Activated CD4-positive, alpha-beta T cell treated with anti-CD3 and anti-CD28 coated beads, Interleukin-2, amount 10 ng/mL, durations not matched to agents 7 days and 5 days (primary cell): ENCODE data around the gene PROX2. TPM values are rescaled to one million over a fixed set of nuclear protein-coding genes. Genes with fewer than 3 reads are reported as not detected.

Experiments used
- CTCF ChIA-PET: fragments of 350-600 bp; sonication (Branson Sonifier 250); formaldehyde crosslinking; loops from one replicate; lab custom pipeline; 2021; ENCODE audit warnings: antibody characterized with exemption; lab: Charles Lee
- POLR2A ChIA-PET: fragments of 350-600 bp; sonication (Branson Sonifier 250); formaldehyde crosslinking; loops from one replicate; lab custom pipeline; 2021; ENCODE audit warnings: antibody characterized with exemption; lab: Charles Lee
- DNase-seq: peaks from one replicate; pipeline ENCODE4 v3.0.0-alpha.2; 2020
- H3K27ac Mint-ChIP-seq: one replicate; pipeline ENCODE4 v1.8.0; 2021; ENCODE audit warnings: mild to moderate bottlenecking, moderate library complexity, mixed read lengths
- H3K27me3 Mint-ChIP-seq: one replicate; pipeline ENCODE4 v1.8.0; 2021; ENCODE audit warnings: mixed read lengths
- H3K36me3 Mint-ChIP-seq: one replicate; pipeline ENCODE4 v1.8.0; 2021; ENCODE audit warnings: low read depth, mixed read lengths
- H3K4me1 Mint-ChIP-seq: one replicate; pipeline ENCODE4 v1.8.0; 2021; ENCODE audit warnings: mixed read lengths
- H3K4me3 Mint-ChIP-seq: one replicate; pipeline ENCODE4 v1.8.0; 2021; ENCODE audit warnings: mild to moderate bottlenecking, moderate library complexity, mixed read lengths
- H3K9me3 Mint-ChIP-seq: one replicate; pipeline ENCODE4 v1.8.0; 2021; ENCODE audit warnings: mixed read lengths
- total RNA-seq, 2 experiments: library from RNA; stranded (reverse); gene quantifications; one replicate each; pipeline ENCODE4 v1.2.3, GENCODE V29; 2021

The PROX2 gene
- total RNA-seq, 2 experiments from 2014 or later, result not detected

DNA sequence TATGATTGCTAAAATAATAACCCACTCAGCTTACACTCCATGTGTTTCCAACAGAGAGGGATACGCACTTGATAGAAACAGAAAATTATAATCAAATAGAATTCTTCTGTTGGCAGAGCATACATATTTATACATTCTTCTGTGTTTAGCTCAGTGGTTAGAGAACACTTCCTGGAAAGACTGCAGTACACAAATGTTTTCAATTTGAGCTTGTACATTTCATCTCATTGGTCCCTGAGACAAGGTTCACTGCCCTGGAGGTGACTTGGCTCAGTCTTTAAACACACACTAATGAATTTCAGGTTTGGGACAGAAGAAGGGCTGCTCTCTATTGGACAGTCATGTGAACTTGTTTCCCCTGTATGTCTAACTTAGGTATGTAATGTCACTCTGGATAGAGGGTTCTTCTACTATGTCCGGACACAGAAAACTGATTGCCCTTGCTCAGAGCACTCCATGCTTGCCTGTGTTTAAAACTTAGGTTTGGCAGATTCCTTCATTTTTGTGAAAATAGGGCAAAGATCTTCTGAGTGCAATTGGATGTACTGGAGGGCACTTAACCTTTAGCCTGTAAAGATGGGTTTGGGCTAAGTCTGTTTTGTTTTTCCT, 22.9 kb downstream of the PROX2 start:
- ChIA-PET POLR2A (interaction anchor here (1.0 kb wide), 1 partner anchor 10 kb away, joined by 4 read pairs; no protein-coding TSS in a partner anchor), CTCF (interaction anchor here (0.6 to 11.4 kb wide), 3 partner anchors 22 to 54 kb away, joined by 3 to 138 read pairs (median 3); no protein-coding TSS in a partner anchor)
- Mint-ChIP-seq H3K27ac (peak overlapping the region; percentile 21), H3K36me3 (peaks cover 1% of the 10 kb centered on the region), H3K4me1 (peaks cover 17% of the 10 kb centered on the region), H3K9me3 (no peaks in the 10 kb centered on the region), H3K4me3 (no peak overlapping the region), H3K27me3 (no peaks in the 10 kb centered on the region)
- no peak for DNase-seq

DNA sequence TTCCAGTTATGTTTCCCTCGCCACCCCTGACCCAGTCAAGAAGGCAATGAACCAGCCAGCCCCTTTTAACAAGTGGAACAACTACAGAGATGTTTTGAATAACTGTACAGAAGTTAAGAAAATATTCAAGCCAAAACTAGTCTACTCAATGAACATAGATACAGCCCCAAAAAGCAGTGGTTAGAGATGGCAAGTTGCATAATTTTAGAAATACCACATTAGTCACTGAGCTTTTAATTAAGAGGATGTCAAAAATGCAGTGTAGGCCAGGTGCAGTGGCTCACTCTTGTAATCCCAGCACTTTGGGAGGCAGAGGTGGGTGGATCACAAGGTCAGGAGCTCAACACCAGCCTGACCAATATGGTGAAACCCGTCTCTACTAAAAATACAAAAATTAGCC, 27.2 kb downstream of the PROX2 start:
- Mint-ChIP-seq H3K9me3 (no peaks in the 10 kb centered on the region), H3K4me3 (no peak overlapping the region), H3K4me1 (peaks cover 13% of the 10 kb centered on the region), H3K36me3 (peaks cover 3% of the 10 kb centered on the region), H3K27ac (no peak overlapping the region), H3K27me3 (no peaks in the 10 kb centered on the region)
- POLR2A ChIA-PET, result no interaction called here
- no peak for DNase-seq
- CTCF ChIA-PET, result interaction anchor here (0.6 to 6.4 kb wide), 2 partner anchors 13 to 416 kb away, joined by 3 to 41 read pairs; no protein-coding TSS in a partner anchor

DNA sequence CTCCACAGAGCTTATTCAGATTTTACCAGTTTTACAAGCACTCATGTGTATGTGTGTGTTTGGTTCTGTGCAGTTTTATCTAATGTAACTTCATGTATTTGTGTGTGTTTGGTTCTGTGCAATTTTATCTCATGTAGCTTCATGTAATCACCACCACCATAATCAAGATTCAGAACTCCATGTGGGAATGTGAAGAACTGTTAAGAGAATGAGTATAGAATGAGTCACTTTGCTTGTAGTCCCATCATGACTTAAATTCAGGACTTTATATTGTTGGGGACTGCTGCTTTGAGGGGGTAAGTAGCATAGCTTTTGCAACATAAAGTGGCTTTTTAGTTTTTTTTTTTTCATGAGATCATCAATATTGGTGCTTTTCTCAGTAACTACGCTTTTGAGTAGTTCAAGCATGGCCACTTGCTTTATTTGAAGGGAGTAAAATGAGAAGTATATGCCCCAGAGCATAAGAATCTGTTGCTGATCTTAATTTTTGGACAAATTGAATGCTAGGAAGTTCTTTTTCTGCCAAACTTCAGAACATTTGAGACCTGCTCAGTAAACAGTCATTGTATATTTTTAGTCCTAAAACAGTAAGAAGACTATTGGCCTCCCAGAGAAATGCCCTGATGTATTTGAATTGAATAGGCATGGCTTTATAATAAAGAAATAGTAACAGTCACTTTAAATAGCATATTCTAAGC, 28.8 kb downstream of the PROX2 start:
- Mint-ChIP-seq H3K27ac (no peak overlapping the region), H3K4me3 (no peak overlapping the region), H3K4me1 (peaks cover 6% of the 10 kb centered on the region), H3K27me3 (no peaks in the 10 kb centered on the region), H3K36me3 (peaks cover 5% of the 10 kb centered on the region), H3K9me3 (no peaks in the 10 kb centered on the region)
- POLR2A ChIA-PET, result interaction anchor here (0.6 to 0.7 kb wide), 2 partner anchors 259 to 455 kb away, joined by 3 read pairs; no protein-coding TSS in a partner anchor
- DNase-seq, result no peak
- CTCF ChIA-PET, result interaction anchor here (6.4 kb wide), 1 partner anchor 14 kb away, joined by 41 read pairs; no protein-coding TSS in a partner anchor

DNA sequence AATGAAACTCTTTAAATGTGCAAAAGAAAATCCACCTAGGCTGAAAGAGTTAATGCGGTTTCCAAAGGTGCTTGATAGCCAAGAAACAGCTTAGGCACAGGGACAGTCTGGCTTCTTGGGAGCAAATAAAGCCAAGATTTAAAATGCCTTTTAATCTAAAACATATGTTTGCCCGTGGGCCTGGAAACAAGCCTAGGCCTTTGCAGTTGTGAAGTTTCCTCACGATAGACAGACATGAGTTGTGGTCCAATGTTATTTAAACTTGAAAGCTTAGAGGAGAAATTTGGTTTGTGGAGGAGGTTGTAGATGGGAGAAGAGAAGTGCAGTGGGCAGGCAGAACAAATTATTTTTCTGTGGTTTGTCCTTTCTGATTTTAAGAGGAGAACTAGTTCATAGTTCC, 29.8 kb downstream of the PROX2 start:
- POLR2A ChIA-PET, result interaction anchor here (0.7 kb wide), 1 partner anchor 456 kb away, joined by 3 read pairs; no protein-coding TSS in a partner anchor
- H3K9me3 Mint-ChIP-seq, result no peaks in the 10 kb centered on the region
- H3K4me3 Mint-ChIP-seq, result no peak overlapping the region
- CTCF ChIA-PET, result interaction anchor here (1.6 to 6.4 kb wide), 2 partner anchors 10 to 15 kb away, joined by 6 to 41 read pairs; no protein-coding TSS in a partner anchor
- H3K27me3 Mint-ChIP-seq, result no peaks in the 10 kb centered on the region
- no peak overlapping the region for H3K27ac Mint-ChIP-seq
- H3K36me3 Mint-ChIP-seq, result peaks cover 8% of the 10 kb centered on the region
- H3K4me1 Mint-ChIP-seq, result peaks cover 16% of the 10 kb centered on the region
- no peak for DNase-seq

DNA sequence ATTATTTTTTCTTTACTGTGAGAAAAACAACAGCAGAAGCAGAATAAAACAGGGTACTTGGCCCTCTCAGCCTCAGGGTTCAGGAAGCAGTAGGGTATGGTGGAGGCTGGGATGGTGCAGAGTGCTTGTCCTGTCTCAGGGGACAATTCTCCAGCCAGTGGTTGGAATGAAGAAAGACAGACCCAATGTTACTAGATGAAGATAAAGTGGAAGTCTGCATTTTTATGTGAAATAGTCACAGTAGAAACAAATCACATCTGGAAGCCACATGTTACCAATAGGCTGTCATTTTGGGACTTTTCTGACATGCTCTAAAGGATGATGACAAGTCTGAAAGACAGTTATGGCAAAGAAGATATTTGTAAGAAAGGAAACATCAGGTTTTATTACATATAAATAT, 32.3 kb downstream of the PROX2 start:
- Mint-ChIP-seq H3K36me3 (peaks cover 22% of the 10 kb centered on the region), H3K4me3 (no peak overlapping the region), H3K9me3 (no peaks in the 10 kb centered on the region), H3K27ac (peak overlapping the region; percentile 43), H3K27me3 (no peaks in the 10 kb centered on the region), H3K4me1 (peaks cover 37% of the 10 kb centered on the region)
- POLR2A ChIA-PET, result no interaction called here
- CTCF ChIA-PET, result interaction anchor here (2.2 kb wide), 1 partner anchor 16 kb away, joined by 13 read pairs; no protein-coding TSS in a partner anchor
- no peak for DNase-seq

DNA sequence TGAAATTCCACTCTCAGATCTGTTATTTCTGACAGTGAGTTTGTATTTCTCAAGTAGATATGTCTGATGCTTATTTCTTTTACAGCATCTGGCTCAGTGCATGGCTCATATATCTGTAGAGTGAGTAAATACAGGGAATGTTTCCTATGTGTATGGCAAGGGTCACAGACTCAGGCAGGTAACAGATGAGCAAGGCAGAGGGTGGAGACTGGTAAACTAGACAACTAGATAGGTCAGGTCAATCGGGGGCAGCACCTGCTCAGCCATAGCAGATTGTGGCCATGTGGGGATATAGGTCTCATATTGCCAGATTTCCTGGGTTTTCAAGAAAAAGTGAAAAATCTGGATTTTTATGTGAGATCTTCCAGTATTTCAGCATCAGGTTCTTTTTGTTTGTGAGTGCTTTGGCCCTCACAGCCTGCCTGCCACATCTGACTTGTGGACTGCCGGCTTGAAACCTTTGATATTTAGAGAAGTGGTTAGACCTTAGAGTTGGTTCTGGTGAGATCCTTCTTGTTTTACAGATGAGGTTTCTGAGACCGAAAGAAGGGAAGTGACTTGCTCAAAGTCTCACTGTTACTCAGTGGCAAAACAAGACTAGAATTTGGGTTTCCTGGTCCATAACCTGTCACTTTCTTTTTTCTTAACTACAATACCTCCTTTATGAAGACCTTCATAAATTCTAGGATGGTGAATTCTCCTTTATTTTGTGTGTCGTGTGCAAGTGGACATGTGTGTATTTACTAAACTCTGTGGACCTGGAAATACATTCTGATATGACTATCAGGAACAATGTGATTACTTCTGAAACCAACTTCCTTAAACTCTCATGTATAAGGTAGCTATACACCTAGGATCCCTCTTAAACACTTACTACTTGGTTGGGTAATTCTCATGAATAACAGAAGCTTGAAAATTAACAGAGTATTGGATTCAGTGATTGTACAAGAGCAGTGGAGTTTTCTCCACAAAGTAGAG, 34.4 kb downstream of the PROX2 start:
- peak overlapping the region; percentile 91 for H3K27ac Mint-ChIP-seq
- no peaks in the 10 kb centered on the region for H3K9me3 Mint-ChIP-seq
- H3K27me3 Mint-ChIP-seq, result no peaks in the 10 kb centered on the region
- CTCF ChIA-PET, result interaction anchor here (0.8 to 2.2 kb wide), 4 partner anchors 9 to 31 kb away, joined by 3 to 13 read pairs (median 4); no protein-coding TSS in a partner anchor
- peak overlapping the region; percentile 18 for H3K4me3 Mint-ChIP-seq
- H3K4me1 Mint-ChIP-seq, result peaks cover 58% of the 10 kb centered on the region
- DNase-seq, result peak; percentile 56
- POLR2A ChIA-PET, result interaction anchor here (0.6 kb wide), 1 partner anchor 20 kb away, joined by 4 read pairs; no protein-coding TSS in a partner anchor
- peaks cover 35% of the 10 kb centered on the region for H3K36me3 Mint-ChIP-seq

DNA sequence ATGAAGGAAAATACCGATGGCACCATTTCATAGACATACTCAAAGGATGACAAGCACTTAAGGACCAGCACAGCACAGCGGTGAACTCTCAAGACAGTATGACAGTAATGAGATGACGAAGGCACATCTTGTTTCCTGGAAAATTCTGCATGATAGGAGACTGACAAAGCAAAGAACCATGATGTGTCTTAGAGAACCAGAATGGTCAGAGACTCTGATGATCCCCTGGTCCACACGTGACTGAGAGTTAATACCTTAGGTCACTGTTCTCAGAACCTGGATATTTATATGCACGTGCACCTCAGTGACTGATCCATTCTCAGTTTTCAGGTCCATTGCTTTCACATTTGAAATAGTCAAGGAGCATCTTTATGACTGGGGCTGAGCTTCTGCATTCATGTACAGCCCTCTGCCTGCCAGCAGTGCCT, 35.3 kb downstream of the PROX2 start:
- no peak overlapping the region for H3K4me3 Mint-ChIP-seq
- H3K9me3 Mint-ChIP-seq, result no peaks in the 10 kb centered on the region
- H3K27ac Mint-ChIP-seq, result peak overlapping the region; percentile 91
- ChIA-PET POLR2A (no interaction called here), CTCF (no interaction called here)
- DNase-seq, result no peak
- peaks cover 37% of the 10 kb centered on the region for H3K36me3 Mint-ChIP-seq
- no peaks in the 10 kb centered on the region for H3K27me3 Mint-ChIP-seq
- H3K4me1 Mint-ChIP-seq, result peaks cover 67% of the 10 kb centered on the region

DNA sequence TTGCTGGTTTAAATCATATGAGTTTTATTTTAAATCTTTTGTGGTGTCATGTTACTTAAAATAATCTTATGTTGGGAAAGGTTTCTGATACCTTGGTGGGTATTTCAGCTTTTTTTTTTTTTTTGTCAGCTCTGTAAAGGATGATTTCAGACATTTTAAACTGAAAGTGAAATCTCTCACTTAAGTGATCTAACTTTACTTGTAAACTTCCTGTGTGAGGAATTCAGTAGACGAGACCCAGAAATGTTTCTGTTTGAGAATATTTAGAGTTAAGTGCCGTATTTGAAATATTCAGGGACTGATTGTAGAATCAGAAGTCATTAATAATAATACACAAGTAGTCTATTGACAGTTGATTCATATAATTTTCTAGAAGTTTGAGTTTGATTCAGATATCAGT, 37.8 kb downstream of the PROX2 start:
- Mint-ChIP-seq H3K27ac (peak overlapping the region; percentile 94), H3K9me3 (no peaks in the 10 kb centered on the region), H3K36me3 (peaks cover 41% of the 10 kb centered on the region), H3K27me3 (no peaks in the 10 kb centered on the region), H3K4me1 (peaks cover 80% of the 10 kb centered on the region), H3K4me3 (peak overlapping the region; percentile 72)
- CTCF ChIA-PET, result no interaction called here
- POLR2A ChIA-PET, result interaction anchor here (0.7 kb wide), 1 partner anchor 223 kb away, joined by 3 read pairs; no protein-coding TSS in a partner anchor
- no peak for DNase-seq

DNA sequence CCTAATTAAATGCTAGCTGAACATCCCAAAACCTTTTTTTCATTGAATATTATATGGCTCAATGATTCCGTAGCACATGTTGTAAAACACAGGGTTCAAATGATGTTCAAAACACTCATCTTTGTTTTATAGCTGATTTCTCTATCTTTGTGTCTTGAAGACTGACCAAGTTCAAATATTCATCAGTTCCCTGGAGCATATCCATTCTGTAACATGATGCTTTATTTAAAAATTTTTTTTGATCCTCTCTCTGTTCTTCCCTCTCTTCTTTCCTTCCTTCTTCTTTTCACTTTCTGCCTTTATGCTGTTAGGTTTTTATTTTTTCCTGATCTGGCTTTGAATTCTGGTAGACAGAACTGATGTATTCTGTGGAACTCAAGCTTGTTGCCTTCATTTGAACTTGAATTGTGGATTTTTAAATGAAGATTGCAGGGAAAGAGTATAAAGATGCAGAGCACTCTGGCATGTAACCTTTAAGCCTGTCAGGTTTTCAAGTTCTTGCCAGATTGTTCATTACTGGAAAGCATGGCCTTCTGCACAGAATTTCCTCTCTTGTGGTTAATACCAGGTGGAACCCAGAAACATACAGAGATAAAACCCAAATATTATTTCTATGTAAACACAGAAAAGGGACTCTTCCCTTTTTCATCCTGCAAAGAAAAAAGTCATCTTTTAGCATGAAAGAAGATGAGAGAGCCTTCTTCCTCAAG, 39.5 kb downstream of the PROX2 start:
- Mint-ChIP-seq H3K4me1 (peaks cover 66% of the 10 kb centered on the region), H3K4me3 (no peak overlapping the region), H3K36me3 (peaks cover 39% of the 10 kb centered on the region), H3K27ac (peak overlapping the region; percentile 94), H3K9me3 (no peaks in the 10 kb centered on the region), H3K27me3 (no peaks in the 10 kb centered on the region)
- ChIA-PET POLR2A (no interaction called here), CTCF (interaction anchor here (0.9 to 1.5 kb wide), 4 partner anchors 20 to 226 kb away, joined by 3 to 4 read pairs (median 3); no protein-coding TSS in a partner anchor)
- no peak for DNase-seq

DNA sequence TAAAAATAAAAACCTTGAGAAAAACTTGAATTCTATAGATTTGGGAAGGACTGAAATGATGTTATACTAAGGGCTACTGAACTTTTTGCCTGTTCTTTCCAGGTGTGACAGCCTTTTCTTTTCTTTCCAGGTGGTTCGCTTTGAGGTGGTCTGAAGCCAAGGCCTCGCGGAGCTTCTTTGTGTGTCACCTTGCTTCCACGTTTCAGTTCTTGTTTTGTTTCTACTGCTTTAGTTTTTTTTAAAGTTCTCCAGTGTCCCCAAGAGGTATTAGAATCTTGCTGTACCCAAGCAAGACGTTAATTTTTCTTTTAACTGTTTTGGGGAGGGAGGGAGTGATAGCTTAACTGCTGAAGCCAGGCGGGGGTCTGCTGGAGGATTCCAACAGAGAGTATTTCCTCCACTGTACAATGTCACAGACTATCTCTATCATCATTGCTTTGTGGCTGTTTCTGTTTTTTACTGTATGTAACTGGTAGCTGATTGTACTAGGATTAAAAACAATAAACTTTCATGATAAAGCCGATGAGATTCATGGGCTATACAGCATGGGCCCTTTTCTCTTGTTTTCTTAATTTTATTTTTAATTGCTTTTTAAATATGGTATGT, 40.2 kb downstream of the PROX2 start:
- H3K4me3 Mint-ChIP-seq, result no peak overlapping the region
- H3K36me3 Mint-ChIP-seq, result peaks cover 37% of the 10 kb centered on the region
- H3K4me1 Mint-ChIP-seq, result peaks cover 60% of the 10 kb centered on the region
- ChIA-PET CTCF (interaction anchor here (0.6 to 1.4 kb wide), 4 partner anchors 21 to 348 kb away, joined by 3 to 4 read pairs (median 3); no protein-coding TSS in a partner anchor), POLR2A (interaction anchor here (0.9 kb wide), 1 partner anchor 73 kb away, joined by 3 read pairs; the partner anchor contains the start of gene YLPM1)
- no peak for DNase-seq
- no peaks in the 10 kb centered on the region for H3K27me3 Mint-ChIP-seq
- no peaks in the 10 kb centered on the region for H3K9me3 Mint-ChIP-seq
- H3K27ac Mint-ChIP-seq, result peak overlapping the region; percentile 91
